HG02852 (cell line): Measurements from ENCODE around the gene GPRIN3.
"Not testable (repeated sequence)": the region's sequence is repeated elsewhere in the genome, so short reads cannot be mapped to it uniquely, and the experiment has no call there.

ENCODE experiments used
- ATAC-seq: cut with Tn5 transposase; IDR thresholded peaks from one replicate; pipeline ENCODE4 v1.9.1; 2021; ENCODE audit warnings: mild to moderate bottlenecking, moderate library complexity; ENCODE audit not compliant: unreplicated experiment

The GPRIN3 gene

DNA sequence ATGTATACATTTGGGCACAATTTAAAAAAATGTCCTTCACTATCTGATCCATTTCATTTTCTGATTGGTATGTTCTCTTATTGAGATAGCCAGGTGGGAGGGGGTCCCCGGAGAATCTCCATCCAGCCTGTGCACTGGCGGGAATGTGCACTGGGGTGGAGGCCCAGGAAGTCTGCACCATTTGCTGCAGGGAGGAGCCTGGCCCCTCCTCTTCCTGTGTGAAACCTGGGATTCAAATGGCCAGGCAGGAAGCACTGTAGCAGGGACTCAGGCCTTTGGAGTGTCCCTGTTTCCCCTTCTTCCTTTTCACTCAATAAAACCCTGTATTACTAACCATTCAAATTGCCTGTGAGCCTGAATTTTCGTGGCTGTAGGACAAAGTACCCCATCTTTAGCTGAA lies 44.3 kb downstream of the GPRIN3 start:
- no peak for ATAC-seq

DNA sequence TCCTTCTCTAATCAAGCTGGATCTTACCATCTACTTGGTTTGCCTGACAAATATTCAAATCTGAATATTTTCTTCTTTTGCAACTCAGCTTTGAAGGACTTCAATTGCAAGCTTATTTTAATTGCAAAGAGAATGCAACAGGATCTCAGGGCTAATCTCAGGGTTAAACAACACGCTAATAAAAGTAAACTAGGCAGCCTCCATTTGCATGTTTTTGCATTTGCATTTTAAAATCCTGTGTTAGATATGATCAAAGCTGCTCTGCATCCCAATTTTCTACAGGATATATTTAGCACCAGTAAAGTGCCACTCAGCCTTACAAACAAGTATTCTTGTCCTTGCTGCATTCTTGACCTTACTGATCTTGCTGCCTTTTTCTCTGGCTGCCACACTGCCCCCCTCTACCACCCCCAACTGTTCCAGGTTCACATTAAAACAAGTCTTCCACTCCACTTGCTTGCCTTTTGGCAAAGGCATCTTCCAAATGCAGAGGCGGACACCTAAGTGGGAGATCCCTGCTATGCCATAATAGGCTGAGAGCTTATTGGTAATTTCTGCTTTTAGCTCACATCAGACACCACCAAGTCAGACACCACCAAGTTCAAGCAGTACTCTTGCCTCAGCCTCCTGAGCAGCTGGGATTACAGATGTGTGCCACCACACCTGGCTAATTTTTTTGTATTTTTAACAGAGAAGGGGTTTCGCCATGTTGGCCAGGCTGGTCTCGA lies 48.1 kb downstream of the GPRIN3 start:
- no peak for ATAC-seq

DNA sequence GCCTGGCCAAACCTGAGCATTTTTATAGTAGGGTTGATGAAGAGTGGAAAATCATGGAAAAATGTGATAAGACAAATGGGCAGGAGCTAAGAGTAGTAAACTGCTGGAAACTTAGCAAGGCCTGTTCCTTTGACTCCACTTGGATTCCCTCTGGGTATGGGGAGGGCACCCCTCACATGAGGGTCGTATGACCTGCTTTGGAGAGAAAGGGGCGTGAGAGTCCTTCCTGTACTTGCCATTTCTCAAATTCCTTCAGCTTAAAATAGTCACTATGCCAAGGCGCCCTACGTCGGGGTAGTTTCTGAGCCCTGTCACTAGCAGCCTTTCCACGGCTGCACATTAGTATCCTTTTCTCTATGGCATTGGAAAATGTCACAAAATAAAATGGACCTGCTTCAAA lies 49.1 kb downstream of the GPRIN3 start:
- ATAC-seq, result no peak

- no peak for ATAC-seq
Measured at GRCh38 chr4:89257376-89257775, 50.2 kb downstream of the GPRIN3 start.

DNA sequence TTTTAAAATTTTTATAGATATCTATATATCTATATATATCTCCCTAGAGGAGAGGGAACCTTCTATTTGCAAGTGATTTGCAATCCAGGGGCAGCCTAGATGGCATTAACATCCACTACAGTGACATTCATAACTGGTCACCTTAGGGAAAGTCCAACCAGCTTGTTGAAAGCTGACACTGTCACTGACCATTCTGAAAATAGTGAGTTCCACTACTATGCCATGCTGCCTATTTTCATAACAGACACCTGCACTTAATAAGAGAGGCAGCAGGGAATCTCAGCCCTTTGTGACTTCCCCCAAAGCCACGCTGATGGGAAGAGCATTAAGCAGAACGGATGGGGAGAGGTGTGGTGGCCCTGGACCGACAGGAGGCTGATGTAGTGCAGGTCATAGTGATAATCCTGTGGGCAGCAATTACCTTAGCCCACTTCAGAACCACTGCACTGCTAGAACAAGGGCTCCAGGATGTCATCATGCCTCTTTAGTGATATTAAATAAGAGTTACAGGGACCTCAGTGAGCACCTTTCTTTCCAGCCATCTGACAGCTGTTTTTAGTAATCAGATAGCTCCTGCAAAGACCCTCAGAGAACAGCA lies 51.3 kb downstream of the GPRIN3 start:
- no peak for ATAC-seq

DNA sequence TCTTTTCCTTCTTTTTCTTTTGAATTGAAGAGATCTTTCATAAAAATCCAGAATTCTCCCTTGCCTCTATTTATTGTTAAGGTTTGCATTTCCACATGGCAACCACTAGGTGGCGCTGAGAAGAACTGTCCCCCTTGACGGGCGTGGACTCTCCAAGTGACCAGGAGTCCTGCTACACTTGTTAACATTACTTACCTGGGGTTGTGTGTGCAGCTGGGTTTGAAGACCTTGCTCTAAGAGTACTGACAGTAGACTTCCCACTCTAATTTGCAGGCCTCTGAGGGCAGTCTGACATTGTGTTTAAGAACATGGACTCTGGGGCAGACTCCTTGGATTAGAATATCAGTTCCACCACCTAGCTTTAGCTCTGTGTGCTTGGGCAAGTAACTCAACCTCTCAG lies 52.8 kb downstream of the GPRIN3 start:
- ATAC-seq, result no peak

DNA sequence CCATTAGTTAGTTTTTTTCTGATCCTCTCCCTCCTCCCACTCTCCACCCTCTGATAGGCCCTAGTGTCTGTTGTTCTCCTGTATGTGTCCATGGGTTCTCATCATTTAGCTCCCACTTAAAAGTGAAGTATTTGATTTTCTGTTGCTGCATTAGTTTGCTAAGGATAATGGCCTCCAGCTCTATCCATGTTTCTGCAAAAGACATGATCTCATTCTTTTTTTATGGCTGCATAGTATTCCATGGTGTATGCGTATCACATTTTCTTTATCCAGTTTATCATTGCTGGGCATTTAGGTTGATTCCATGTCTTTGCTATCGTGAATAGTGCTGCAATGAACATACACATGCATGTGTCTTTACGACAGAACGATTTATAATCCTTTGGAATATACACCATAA lies 53.3 kb downstream of the GPRIN3 start:
- ATAC-seq, result not testable (repeated sequence)

- no peak for ATAC-seq
Measured at GRCh38 chr4:89253935-89254334, 53.7 kb downstream of the GPRIN3 start.

GRCh38 chr4:89253311-89253710 lies 54.3 kb downstream of the GPRIN3 start:
- ATAC-seq, result no peak

GRCh38 chr4:89251396-89251795 lies 56.2 kb downstream of the GPRIN3 start:
- ATAC-seq, result no peak

DNA sequence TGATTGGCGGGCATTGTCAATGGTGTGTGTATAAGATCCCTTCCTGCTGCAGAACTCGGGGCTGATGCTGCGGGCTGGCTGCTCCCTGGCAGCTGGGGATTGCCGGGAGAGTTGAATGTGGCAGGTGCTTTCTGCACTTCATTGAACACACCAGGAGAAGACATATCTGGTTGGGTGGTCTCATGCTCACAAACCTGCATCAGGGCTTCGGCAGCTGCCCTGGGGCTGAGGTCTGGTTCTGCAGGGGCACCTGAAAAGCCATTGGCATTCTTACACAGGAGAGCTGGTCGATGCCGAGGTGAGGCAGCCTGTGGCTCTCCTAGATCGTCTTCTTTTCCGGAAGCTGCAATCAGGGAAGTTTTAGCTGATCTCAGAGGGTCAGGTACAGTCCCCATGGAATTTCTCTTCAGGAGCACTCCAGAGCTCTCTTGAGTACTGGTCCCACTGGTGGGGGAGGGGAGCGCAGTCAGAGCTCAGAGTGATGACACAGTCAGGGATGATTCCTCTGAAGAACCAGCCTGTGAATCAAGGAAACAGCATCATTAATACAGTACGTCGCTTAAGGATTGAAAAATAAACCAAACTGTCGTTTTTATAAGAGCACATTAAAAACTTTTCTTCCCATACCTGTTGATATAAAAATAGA lies 57.8 kb downstream of the GPRIN3 start:
- ATAC-seq, result no peak

DNA sequence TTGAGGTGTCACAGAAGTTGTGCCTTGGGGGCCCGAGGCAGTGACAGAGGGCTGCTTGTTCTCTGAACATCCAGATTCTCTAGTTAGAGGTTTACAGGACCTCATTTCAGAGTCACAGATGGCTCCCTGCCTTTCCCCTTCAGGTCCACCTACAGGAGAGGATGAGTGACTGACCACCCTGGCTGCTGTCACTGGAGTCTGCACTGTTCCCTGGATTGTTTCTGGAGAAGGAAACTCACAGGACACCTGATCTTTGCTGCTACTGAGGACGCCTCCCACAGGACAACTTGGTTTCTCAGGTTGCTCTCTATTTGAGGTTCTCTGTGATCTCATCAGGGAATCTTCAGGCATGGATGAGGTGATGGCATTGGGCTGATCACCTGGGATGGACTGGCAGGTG lies 58.3 kb downstream of the GPRIN3 start:
- ATAC-seq, result no peak

DNA sequence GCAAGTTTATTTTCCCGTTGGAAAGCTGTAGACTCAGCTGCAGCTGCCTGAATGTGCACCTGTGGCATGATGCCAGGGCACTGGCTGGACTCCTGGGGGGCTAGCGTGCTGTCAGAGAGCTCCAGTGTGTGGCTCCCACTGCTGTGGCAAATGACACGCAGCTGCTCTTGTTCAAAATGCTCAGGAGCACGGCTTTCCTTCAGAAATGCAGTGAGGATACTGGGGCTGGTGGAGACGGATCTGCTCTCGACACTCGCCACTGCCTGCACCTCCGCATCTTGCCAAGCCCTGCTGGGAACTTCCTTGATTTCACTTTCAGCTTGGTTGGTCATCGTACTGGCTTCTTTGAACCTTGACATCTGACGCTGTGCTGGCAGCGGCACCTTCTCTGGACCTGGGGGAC lies 58.7 kb downstream of the GPRIN3 start:
- no peak for ATAC-seq

DNA sequence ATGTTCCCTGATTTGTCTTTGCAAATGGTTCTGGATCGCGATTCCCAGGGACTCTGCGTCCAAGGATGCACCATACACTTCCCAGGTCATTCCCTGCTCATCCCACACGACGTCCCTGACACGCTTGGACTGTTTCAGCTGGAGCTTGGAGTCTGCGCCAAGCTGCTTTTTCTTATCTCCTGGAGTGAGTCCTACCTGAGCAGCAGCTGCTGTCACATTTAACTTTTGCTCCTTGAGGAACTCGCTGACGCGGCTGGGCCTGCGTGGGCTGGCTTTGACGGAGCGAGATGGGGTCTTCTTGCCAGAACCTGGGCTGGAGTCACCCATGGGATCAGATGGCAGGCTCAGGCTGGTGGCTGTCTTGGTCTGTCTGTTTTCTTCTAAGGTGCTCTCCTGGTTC lies 59.6 kb downstream of the GPRIN3 start:
- ATAC-seq, result no peak

- no peak for ATAC-seq
Measured at GRCh38 chr4:89245459-89245858, 62.1 kb downstream of the GPRIN3 start.

- no peak for ATAC-seq
Measured at GRCh38 chr4:89243733-89244252, 63.8 kb downstream of the GPRIN3 start.

DNA sequence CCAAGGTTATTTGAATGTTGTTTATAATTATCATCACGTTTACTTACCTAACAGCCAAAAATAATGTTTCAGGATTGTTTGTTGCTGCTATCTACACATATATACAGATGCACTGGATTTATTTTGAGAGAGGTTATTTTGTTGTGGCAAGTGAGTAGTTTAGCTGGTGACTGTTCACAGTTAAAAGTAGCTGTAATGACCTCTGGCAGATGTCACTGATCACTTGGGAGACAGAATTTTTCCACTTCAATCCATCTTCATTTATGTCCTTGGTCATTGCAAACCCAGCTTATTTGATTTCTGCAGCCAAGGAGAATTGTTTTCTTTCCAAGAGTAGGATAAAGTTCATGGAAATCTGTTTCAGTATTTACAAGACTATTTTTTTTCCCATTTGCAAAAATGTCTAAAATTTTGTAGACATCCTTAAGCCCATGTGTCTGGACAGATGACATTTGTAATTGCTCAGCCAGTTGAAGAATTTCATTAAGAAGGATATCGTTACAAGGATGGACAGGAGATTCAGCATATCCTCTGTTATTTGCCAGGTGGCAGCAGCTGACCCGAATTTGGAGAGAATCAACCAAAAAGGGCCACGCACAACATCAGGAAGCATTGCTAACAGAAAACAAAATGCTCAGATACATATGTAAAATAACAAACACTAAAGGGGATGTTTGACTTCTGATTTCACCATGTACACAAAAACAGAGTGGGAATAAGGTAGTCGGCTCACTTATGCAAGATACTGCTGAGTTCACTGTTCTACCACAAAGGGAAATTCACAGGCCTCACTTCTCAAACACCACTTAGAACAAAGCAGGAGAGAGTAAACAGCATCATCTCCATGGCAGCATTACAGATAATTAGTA lies 64.5 kb downstream of the GPRIN3 start:
- ATAC-seq, result no peak

DNA sequence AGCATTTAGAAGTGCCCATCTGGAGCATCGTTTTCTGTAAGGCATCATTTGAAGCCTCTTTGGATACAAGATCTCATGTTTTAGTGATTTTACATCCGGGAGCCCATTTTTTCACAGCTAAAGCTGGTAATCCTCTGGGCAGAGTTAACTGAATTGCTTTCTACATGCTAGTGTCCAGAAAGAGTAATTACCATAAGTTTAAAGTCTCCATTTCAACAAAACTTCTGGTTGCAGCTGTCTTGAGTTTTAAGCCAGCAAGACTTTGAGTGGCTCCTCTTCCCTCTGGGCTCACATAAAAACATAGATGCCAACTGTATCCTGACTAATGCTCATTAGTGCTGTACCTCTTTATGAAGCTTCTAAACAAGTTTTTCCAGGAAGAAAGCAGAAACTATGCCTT lies 65.4 kb downstream of the GPRIN3 start:
- ATAC-seq, result no peak

DNA sequence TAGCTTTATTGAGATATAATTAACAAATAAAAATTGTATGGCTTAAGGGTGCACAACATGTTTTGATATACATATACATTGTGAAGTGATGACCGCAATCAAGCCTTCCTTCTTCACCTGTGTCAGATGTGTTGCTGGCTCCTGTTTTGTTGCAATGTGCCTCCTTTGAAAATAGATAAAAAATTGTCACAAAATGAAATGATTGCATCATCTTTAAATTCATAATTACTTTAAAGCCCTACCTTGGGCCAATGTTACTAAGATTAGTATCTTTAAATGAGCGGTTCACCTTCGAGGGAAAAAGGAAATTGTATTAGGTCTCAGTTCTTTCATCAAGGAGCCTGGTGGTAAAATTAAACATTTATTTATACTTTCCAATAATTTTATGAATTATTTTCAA lies 77.3 kb downstream of the GPRIN3 start:
- no peak for ATAC-seq

DNA sequence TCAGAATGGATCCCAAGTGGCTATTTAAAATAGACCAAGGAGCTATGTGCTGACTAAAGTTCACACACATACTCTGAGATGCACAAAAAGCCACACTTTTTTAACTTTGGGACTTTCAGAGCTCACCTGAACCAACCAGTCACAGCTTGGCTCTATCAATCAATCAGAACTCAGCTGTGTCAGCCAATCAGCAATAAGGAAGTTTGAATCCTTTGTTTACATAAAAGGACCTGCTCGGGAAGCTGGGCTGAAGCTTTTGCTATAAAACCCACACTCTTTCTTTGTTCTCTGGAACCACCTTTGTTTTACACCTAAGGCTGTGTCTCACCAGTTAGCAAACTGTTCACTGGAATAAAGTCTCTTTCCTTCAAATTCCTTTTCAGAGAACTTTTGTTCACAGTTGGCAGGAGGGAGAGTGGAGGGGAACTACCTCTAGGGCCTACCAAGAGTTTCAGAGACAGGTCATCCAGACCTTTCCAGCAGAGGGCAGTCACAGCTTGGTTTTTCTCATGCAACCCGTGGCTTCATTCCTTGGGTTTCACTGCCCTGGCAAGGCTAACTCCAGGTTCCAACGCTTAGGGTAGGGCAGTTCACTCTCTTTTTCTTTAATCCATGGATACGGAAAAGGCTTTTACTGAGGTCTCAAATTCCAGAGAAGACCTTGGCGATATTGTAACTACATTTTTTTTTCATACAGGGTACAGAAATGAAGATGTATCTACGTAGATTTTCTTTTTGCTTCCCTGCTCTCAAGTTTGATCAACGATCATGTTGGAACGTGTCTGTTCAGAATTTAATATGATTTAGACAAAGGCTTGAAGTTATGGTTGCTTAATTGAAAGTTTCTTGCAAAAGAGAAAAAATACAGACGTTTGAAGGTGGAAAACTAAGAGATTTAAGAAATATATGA lies 80.7 kb downstream of the GPRIN3 start:
- ATAC-seq, result peak; percentile 92
